Skeletal muscle satellite cell (primary cell): ENCODE measurements around the gene NCKAP5.

Experiments
- H3K27me3 ChIP-seq: 2 replicates; pipeline ENCODE4 v1.7.0; 2013; ENCODE audit warnings: low read length; ENCODE audit not compliant: control insufficient read depth, insufficient read depth
- H3K36me3 ChIP-seq: 2 replicates; pipeline ENCODE4 v1.7.0; 2013; ENCODE audit warnings: mild to moderate bottlenecking, control low read depth, low read length; ENCODE audit not compliant: insufficient read depth
- H3K4me1 ChIP-seq: 2 replicates; pipeline ENCODE4 v1.7.0; 2013; ENCODE audit warnings: low read length; ENCODE audit not compliant: control insufficient read depth, insufficient read depth
- H3K4me2 ChIP-seq: 2 replicates; pipeline ENCODE4 v1.7.0; 2013; ENCODE audit warnings: mild to moderate bottlenecking, low read length
- H3K4me3 ChIP-seq: 2 replicates; pipeline ENCODE4 v1.7.0; 2013; ENCODE audit warnings: low read length
- H3K9ac ChIP-seq: 2 replicates; pipeline ENCODE4 v1.7.0; 2013; ENCODE audit warnings: mild to moderate bottlenecking, low read depth, low read length, moderate library complexity
- H3K9me3 ChIP-seq: replicated peaks from 2 replicates; pipeline ENCODE4 v1.7.0; 2013; ENCODE audit warnings: mild to moderate bottlenecking, control low read depth, low read length

The NCKAP5 gene

DNA sequence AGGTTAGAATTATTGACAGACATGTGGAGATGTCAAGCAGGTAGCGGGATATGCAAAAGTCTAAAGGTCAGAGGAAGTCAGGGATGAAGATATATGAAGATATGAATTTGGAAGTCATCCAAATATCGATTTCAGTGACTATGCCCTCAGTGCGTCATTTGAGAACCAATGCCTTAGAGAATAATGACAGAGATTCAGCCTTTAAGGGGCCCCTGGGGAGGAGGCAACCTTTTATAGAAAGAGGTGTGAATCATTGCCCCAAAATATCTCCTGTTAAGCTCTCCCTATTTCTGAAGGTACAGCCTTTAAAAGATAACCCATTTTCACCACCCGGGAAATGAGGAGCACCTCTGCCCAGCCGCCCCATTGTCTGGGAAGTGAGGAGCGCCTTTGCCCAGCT, 223.4 kb downstream of the NCKAP5 start:
- Histone ChIP-seq H3K9me3 (no peaks in the 10 kb centered on the region), H3K4me1 (peaks cover 3% of the 10 kb centered on the region), H3K36me3 (no peaks in the 10 kb centered on the region), H3K4me2 (no peak overlapping the region), H3K27me3 (peaks cover 2% of the 10 kb centered on the region), H3K9ac (no peak overlapping the region), H3K4me3 (no peak overlapping the region)

GRCh38 chr2:133343018-133343352, 225.3 kb downstream of the NCKAP5 start:
- peaks cover 2% of the 10 kb centered on the region for H3K27me3 ChIP-seq
- no peak overlapping the region for H3K4me2 ChIP-seq
- peaks cover 3% of the 10 kb centered on the region for H3K4me1 ChIP-seq
- no peak overlapping the region for H3K9ac ChIP-seq
- H3K4me3 ChIP-seq = no peak overlapping the region
- no peaks in the 10 kb centered on the region for H3K9me3 ChIP-seq
- no peaks in the 10 kb centered on the region for H3K36me3 ChIP-seq

- Histone ChIP-seq H3K4me2 (no peak overlapping the region), H3K36me3 (no peaks in the 10 kb centered on the region), H3K27me3 (peaks cover 2% of the 10 kb centered on the region), H3K9me3 (no peaks in the 10 kb centered on the region), H3K9ac (no peak overlapping the region), H3K4me3 (no peak overlapping the region), H3K4me1 (peaks cover 3% of the 10 kb centered on the region)
These were observed 225.8 kb downstream of the NCKAP5 start for GRCh38 chr2:133342286-133343017.

- Histone ChIP-seq H3K4me3 (no peak overlapping the region), H3K4me1 (no peaks in the 10 kb centered on the region), H3K9ac (no peak overlapping the region), H3K4me2 (no peak overlapping the region), H3K36me3 (no peaks in the 10 kb centered on the region), H3K27me3 (peaks cover 2% of the 10 kb centered on the region), H3K9me3 (no peaks in the 10 kb centered on the region)
These were observed 226.7 kb downstream of the NCKAP5 start for GRCh38 chr2:133341575-133341974.

DNA sequence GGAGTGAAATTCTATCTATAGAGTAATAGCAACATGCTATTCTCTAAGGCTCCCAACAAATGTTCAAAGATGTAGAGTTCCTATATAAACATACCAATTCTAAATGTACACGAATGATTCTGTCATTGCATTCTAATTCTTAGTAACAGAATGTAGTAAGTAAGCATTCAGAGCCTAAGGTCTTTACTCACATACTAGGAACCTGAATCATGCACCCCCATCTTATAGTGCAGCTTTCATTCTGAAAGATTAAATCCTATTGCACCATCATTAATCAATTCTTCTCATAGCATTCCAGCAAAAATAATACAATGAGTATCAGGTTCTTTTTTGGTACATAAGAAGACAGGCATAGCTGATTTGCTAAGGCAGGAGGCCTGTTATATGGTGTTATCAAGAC, 230.0 kb downstream of the NCKAP5 start:
- peaks cover 2% of the 10 kb centered on the region for H3K27me3 ChIP-seq
- no peaks in the 10 kb centered on the region for H3K4me1 ChIP-seq
- H3K4me3 ChIP-seq = no peak overlapping the region
- H3K9me3 ChIP-seq = no peaks in the 10 kb centered on the region
- no peak overlapping the region for H3K9ac ChIP-seq
- no peak overlapping the region for H3K4me2 ChIP-seq
- no peaks in the 10 kb centered on the region for H3K36me3 ChIP-seq

- Histone ChIP-seq H3K9me3 (no peaks in the 10 kb centered on the region), H3K4me2 (no peak overlapping the region), H3K9ac (no peak overlapping the region), H3K27me3 (no peaks in the 10 kb centered on the region), H3K4me1 (no peaks in the 10 kb centered on the region), H3K4me3 (no peak overlapping the region), H3K36me3 (no peaks in the 10 kb centered on the region)
These were observed 233.3 kb downstream of the NCKAP5 start for GRCh38 chr2:133334923-133335322.

GRCh38 chr2:133333181-133333580, 235.1 kb downstream of the NCKAP5 start:
- Histone ChIP-seq H3K4me3 (no peak overlapping the region), H3K4me1 (no peaks in the 10 kb centered on the region), H3K9me3 (no peaks in the 10 kb centered on the region), H3K4me2 (no peak overlapping the region), H3K27me3 (no peaks in the 10 kb centered on the region), H3K36me3 (no peaks in the 10 kb centered on the region), H3K9ac (no peak overlapping the region)

DNA sequence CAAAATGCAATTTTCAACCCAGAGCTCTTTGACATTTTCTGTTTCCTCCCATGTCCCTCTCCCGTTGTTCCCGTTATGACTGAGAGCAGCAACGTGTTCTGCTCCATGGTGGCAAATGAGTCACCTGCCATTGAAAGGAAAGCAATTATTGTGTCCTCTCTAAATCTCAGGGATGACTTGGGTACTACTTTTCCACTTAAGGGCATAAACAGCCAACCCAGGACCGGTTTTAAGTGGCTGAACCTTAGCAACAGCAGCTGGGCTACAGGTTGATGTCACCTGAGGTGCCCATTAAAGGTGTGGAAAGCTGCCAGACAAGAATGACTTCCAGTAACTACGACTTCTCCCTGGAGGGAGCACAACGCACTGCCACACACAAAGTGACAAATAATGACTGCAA, 236.8 kb downstream of the NCKAP5 start:
- no peak overlapping the region for H3K9ac ChIP-seq
- H3K9me3 ChIP-seq = no peaks in the 10 kb centered on the region
- no peaks in the 10 kb centered on the region for H3K27me3 ChIP-seq

GRCh38 chr2:133326652-133327397, 241.4 kb downstream of the NCKAP5 start:
- Histone ChIP-seq H3K4me1 (peaks cover 36% of the 10 kb centered on the region), H3K36me3 (no peaks in the 10 kb centered on the region), H3K9me3 (no peaks in the 10 kb centered on the region), H3K9ac (peak overlapping the region; percentile 50), H3K27me3 (no peaks in the 10 kb centered on the region), H3K4me3 (no peak overlapping the region), H3K4me2 (no peak overlapping the region)

More for the DNA sequence above, 236.8 kb downstream of the NCKAP5 start:
- H3K4me3 ChIP-seq = no peak overlapping the region
- H3K4me2 ChIP-seq = no peak overlapping the region
- peaks cover 9% of the 10 kb centered on the region for H3K4me1 ChIP-seq
- no peaks in the 10 kb centered on the region for H3K36me3 ChIP-seq

DNA sequence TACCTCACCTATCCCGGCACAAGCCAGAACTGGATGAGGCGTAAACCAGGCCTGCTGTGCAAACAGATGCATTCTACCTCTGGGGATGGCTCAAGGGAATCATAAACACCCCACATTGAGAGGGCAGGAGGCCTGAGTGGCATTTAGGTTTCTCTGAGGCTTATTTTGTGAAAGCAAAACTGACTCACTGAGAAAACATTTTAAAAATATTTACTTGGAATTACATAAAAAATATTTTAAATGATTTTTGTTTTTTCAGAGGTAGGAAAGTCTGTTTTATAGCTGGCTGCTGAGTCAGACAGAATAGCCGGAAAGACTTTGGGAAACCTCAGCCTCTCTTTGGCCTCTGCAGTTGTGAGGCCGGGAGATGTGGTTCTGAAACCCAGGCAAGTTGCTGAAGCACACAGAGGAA, 244.1 kb downstream of the NCKAP5 start:
- peak overlapping the region; percentile 53 for H3K9ac ChIP-seq
- H3K36me3 ChIP-seq = no peaks in the 10 kb centered on the region
- H3K27me3 ChIP-seq = no peaks in the 10 kb centered on the region
- no peaks in the 10 kb centered on the region for H3K9me3 ChIP-seq
- no peak overlapping the region for H3K4me3 ChIP-seq
- peak overlapping the region; percentile 6 for H3K4me2 ChIP-seq
- peaks cover 36% of the 10 kb centered on the region for H3K4me1 ChIP-seq

- Histone ChIP-seq H3K9me3 (no peaks in the 10 kb centered on the region), H3K9ac (no peak overlapping the region), H3K36me3 (no peaks in the 10 kb centered on the region), H3K4me1 (peaks cover 36% of the 10 kb centered on the region), H3K4me3 (no peak overlapping the region), H3K4me2 (no peak overlapping the region), H3K27me3 (no peaks in the 10 kb centered on the region)
These were observed 245.4 kb downstream of the NCKAP5 start for GRCh38 chr2:133322909-133323308.

DNA sequence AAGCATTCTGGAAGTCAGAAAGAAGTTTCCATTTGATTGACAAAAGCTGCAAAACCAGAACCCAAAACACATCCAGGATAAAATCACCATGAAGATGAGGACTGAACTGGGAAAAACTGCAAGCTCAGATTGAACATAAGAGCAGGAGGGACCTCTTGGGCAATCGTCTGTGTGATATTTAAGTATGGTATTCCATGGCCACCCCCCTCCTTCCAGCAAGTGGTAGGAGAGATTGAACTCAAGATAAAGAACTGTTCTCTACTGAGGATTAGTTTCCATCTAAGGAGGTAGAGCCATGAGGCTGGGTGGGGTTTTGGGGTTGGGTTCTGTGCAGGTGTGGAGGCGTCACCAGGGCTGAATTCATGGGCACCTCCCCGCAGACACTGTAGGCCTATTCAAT, 251.1 kb downstream of the NCKAP5 start:
- Histone ChIP-seq H3K4me3 (no peak overlapping the region), H3K36me3 (no peaks in the 10 kb centered on the region), H3K4me2 (no peak overlapping the region), H3K9ac (no peak overlapping the region), H3K27me3 (no peaks in the 10 kb centered on the region), H3K4me1 (no peaks in the 10 kb centered on the region), H3K9me3 (no peaks in the 10 kb centered on the region)
